OCI-M2 (cell line): ENCODE measurements around the gene TRIAP1.
"Not testable (repeated sequence)": the region's sequence is repeated elsewhere in the genome, so short reads cannot be mapped to it uniquely, and the experiment has no call there.

Experiments
- DNase-seq: peaks from one replicate; lab custom pipeline; 2025; ENCODE audit not compliant: unreplicated experiment; lab: John Stamatoyannopoulos, UW

The TRIAP1 gene

DNA sequence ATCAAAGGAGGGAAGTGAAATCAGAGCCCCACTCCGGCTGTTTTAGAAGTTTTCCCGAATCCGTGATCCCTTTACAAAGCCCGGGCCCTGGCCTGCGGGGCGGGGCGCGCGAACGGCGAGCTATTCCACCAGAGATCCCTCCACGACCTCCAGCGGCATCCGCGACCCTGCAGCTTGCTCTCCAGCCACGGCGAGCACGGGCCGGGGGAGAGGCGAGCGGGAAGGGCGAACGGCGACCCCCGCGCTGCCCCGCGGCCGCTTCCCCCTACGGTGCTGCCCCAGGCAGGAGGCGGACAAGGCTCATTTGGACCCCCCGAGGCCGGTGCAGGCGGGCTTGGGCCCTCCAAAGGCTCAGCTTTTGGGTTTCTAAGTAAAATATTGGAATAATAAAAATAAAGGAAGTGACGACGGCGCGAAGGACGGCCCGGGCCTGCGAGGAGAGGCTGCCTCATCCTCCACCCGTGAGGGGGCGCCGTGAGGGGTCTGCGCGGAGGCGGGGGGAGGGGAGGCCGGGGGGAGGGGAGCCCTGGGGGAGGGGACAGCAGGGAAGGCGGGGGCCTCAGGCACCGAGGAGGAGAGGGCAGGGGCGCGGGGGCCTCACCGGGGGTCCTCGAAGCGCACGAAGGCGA is 22.8 kb upstream of the TRIAP1 start:
- no peak for DNase-seq

DNA sequence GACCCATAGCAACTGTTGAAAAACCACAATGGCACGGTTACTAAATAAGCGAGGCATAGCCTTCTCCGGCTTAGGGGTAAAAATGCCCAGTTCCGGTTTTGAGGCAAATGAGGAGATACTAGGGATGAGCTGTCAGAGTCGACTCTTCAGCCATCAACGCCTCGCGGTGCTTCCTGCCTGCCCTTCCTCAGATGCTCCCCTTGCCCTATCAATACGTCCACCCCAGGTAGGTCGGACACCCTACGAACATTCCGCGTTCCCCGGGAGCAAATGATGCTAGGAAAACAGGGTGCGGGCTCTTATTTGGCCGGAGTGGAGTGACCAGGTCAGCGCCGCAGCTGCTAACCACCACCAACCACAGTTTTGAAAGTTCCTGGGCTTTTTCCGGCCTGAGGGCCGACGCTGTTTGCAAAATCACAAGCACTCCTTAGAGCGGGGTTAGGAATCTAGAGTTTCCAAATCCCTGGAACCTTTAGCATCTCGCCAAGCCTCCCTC is 22.2 kb upstream of the TRIAP1 start:
- no peak for DNase-seq

DNA sequence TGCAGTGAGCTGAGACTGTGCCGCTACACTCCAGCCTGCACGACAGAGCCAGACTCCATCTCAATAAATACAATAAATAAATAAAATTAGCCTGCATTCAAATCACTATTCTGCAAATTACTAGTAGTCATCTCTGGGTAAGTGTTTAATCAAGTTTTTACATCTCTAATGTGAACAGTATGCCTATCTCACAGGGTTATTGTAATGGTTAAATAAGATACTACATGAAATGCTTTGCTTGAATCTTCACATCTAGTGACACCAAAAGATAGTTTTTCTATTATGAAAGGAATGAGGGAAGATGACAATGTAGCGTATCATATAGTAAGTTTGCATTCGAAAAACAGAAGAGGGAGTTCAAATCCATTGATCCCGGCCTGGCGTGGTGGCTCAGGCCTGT is 21.3 kb upstream of the TRIAP1 start:
- no peak for DNase-seq

DNA sequence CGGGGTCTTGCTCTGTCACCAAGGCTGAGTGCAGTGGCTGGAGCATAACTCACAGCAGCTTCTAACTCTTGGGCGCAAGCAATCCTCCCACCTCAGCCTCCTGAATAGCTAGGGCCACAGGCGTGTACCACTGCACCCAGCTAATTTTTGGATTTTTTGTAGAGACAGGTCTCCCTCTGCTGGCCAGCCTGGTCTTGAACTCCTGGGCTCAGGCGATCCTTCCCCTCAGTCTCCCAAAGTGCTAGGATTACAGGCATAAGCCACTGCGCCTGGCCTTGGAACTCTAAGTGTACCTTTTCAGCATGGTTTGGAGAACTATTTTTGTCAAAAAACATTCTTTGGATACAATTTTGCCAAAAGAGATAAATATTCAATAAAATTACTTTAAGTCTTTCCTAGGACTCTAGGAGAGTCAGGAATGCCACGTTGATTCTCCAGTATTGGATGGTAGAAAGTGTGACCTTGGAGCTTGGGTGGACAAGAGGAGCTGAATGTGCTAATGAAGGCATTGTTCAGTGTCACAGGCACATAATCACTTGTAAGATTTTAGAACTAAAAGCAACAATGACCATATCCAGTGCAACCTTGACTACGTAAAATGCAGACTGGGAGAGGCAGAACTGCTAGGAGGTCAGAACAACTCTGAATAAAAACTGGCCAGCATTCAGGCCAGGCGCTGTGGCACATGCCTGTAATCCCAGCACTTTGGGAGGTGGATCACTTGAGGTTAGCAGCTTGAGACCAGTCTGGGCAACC is 20.6 kb upstream of the TRIAP1 start:
- no peak for DNase-seq

DNA sequence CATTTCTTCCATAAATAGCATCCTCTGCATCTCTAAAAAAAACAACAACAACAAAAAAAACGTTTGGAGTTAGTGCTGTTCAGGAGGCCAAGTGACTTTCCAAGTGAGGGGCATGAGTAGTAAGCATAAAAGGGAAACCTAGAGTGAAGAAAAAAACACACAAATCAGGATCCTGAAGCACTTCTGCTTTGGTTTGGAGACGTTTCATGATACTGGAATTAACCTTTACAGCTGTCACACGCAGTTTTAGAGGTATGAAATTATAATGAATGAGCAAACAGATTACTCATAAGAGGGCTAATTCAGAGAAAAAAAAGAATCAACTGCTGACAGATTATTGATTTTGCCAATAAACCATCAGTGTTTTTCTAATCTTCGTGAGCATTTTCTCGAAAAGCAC is 19.6 kb upstream of the TRIAP1 start:
- no peak for DNase-seq

DNA sequence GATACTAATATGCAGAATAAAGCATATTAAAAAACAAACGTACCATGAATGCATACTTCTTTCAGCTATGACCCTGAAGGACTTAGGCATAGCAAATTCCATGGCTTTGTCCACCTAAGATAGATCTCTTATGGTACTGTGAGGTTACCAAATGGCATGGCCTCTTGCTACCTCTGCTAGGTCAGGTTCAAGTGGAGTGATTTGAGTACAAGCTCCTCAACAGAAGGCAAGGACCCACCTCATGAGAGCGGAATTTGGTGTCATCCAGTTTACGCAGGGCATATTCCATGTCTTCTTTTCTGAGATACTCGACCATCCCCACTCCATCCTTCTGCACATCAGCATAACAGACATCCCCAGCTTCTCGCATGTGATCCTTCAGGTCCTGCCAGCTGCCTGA is 17.5 kb upstream of the TRIAP1 start:
- no peak for DNase-seq

DNA sequence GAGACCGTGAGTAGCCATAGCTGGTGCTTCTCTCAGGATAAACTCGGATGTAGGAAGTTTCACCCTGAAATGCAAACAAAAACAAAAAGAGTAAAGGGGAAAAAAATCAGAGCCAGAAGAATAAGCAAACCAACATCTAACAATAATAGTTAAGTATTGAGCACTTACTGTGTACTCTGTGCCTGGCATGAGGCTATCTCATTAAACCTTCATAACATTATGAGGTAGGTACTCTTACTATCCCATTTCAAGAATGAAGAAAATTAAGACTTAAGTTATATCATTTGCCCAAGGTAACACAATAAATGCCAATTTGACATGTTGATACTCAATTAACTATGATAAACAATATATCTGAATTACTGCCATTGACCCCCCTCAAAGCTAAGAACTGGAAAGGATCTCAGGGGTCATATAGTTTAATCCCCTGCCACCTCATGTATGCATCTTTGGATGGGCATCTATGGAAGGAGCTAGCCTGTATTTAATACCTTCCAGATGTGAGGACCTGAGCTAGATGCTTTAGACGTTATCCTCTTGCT is 16.0 kb upstream of the TRIAP1 start:
- DNase-seq, result no peak

DNA sequence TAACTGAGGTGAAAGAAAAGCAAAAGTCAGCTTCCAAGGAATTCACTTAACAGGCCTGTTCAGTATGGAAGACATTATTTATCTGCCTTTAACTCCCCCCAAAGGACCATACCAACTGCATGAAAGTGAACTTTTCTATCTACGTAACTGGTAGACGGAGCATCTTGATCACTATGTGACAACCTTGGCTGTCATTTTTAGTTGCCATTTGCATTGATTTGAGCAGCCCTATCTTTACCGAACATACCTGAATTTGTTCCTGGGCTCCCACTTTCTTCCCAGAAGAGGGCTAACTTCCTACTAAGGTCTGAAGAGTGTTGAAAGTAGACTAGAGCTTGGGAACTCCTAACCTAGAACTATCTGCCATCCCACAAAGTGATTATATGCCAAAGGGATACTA is 14.0 kb upstream of the TRIAP1 start:
- DNase-seq, result no peak

DNA sequence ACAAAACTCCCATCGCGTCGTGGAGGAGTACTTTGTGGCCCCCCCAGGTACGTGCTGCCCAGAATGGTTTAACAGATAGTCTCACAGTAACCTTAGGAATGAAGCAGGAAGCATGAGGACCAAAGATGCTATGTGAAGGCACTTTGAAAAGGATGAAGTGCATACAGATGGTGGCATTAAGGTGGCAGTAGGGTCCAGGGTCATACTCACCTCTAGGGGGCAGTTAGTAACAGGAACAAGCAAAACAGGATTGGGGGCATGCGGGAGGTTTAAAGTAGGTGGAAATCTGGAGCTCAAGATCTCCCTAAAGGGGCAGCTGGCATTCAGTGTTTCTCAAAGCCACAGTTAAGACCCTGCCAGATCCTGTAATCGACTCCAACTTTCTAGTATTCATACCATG is 10.9 kb upstream of the TRIAP1 start:
- no peak for DNase-seq

DNA sequence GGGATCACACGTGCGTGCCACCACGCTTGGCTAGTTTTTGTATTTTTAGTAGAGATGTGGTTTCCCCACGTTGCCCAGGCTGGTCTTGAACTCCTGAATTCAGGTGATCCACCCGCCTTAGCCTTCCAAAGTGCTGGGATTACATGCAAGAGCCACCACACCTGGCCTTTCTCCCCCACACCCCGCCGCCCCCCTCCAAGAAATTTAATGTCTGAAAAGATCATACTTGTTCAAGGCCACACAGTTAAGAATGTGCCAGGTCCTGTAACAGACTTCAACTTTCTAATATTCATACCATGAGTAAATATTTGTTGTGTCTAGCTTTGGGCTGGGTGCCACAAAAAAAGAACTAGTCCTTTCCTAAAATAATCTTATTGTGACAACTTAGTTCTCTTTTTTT is 9.1 kb upstream of the TRIAP1 start:
- DNase-seq, result no peak

DNA sequence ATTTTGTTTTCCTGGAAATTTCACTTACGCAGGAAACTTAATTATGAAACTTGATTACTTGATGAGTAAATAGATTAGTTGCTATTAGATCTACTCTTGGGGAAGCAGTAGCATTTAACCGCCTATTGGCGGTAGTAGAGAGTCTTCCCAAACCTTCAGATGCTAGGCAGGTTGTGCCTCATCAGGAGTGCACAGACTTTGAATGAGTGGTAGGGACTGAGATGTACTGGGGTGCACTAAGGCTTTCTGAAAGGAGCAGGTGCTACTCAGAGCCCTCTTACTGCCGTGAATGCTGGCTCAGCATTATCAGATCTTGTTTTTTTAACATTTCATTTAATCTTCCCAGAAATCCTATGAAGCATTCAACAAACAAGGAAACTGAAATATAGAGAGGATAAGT is 7.8 kb upstream of the TRIAP1 start:
- no peak for DNase-seq

DNA sequence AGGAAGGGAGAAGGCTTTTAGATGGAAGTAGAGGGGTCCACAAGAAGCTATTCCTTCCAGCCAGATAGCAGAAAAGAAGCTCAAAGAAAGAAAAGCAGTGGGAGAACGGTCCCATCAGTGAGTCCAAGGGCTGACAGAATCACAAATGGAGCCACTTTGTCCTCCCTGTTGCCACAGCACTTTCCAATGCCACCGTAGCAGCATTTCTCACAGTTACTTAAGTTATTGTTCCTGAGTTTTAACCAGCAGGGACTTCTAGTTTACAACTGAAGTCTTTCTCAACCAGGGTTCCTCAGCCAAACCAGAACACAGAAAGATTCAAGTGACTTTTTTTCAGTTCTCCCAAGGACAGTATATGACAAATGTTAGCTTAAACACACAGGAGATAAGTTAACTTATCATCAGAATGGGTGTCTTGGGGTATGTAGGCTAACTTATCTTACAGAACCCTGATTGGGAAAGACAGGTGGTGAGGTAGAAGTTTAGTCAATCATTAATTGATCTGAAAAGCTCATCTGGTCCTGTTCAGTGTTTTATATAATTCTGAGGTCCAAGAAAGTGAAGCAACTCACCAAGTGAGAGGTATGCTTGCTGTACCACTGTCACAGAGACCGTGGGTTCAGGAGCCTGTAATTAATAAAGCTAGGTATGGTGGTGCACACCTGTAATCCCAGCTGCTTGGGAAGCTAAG is 7.0 kb upstream of the TRIAP1 start:
- DNase-seq, result no peak

DNA sequence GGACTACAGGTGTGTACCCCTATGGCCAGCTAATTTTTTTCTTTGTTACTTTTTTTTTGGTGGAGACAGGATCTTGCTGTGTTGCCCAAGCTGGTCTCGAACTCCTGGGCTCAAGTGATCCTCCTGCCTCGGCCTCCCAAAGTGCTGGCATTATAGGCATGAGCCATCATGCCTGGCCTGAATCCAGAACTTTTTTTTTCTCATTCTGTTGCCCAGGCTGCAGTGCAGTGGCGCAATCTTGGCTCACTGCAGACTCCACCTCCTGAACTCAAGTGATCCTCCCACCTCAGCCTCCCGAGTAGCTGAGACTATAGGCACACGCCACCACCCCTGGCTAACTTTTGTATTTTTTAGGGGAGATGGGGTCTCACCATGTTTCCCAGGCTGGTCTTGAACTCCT is 6.3 kb upstream of the TRIAP1 start:
- DNase-seq, result not testable (repeated sequence)

DNA sequence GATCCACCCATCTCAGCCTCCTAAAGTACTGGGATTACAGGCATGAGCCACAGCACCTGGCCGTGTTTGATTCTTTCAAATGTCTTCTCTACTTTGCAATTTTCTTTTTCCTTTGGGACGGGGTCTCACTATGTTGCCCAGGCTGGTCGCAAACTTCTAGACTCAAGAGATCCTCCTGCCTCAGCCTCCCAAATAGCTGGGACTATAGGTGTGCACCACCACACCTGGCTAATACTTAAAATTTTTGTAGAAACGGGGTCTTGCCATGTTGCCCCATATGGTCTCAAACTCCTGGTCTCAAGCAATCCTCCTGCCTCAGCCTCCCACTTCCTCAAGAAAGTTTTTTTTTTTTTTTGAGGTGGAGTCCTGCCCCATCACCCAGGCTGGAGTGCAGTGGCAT is 1.8 kb upstream of the TRIAP1 start:
- DNase-seq, result no peak

DNA sequence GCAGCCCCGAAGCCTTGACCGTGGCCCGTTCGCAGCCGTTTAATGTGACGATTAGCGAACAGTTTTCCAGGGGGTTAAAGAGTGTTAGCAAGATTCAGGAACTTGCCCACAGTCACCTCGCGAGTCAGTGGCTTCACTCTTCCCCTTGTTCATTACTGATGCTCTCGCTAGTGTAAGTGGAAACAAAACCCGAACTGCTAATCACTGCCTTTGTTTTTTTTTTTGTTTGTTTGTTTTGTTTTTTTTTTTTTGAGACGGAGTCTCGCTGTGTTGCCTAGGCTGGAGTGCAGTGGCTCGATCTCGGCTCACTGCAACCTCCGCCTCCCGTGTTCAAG is 627 bp upstream of the TRIAP1 start:
- DNase-seq, result not testable (repeated sequence)

DNA sequence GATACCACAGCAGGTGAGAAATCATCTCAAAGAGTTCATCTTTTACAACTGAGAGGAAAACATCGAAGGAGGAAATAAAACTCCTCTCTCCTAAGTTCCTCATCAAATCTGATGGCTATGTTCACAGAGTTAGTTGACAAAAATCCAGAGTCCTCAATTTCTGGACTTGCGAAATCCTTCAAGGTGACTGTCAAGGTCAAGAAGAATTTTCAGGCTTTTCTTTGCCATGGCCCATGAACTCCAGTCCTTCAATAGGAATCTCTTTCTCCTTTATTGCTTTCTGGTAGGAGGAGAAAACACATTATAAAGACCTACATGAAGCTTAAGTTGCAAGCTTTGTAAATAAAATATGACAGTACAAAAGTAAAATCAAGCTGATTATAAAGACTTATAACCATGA is 1.5 kb downstream of the TRIAP1 start:
- DNase-seq, result no peak

DNA sequence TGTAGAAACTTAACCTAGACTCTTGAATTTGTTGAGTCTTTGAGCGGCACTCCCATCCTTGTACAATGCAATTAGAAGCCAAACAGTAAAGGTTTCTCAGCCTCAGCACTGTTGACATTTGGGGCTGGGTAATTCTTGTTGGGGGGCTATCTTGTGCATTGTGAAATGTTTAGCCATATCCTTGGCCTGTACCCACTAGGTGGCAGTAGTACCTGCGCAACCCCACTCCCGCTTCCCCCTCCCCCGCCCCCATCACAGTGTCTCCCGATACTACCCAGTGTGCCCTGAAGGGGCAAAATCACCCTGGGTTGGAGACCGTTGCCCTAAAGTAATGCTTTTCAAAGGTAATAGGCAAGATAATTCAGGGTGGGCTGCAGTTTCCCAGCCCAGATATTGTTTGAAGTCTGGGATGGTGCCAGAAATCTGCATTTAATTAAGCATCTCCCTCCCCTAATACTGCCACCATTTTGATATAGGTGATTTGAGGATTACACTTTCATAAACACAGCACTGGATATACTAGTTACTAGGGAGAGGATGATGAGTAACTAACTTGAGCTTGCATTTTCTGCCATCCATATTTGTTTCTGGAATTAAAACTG is 6.4 kb downstream of the TRIAP1 start:
- no peak for DNase-seq

DNA sequence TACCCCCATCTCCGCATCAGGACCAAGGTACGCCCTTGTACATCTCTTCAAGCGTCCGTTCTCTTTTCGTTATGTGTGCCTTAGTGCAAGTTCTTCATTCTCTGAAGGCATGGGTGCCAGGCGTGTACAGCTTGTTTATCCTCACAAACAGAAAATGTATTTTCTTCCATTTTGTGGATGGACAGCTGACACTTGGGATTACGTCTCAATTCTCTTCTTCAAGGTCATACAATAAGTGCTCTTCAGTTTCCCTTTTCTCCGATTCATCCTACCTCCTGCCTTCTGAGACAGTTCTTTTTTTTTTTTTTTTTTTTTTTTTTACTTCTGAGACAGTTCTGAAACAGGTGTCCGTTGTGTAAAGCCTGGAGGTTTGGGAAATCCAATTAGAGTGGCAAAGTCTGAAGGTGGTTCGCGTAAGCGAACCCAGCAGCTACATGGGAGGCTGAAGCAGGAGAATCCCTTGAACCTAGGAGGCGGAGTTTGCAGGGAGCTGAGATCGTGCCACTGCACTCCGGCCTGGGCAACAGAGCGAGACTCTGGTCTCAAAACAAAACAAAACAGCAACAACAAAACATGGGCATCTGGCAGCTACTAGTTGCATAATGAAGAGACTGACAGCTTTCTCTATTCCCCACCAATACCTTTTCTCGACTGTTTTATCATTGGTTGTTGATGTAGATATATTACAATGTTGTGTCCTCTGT is 7.5 kb downstream of the TRIAP1 start:
- no peak for DNase-seq

DNA sequence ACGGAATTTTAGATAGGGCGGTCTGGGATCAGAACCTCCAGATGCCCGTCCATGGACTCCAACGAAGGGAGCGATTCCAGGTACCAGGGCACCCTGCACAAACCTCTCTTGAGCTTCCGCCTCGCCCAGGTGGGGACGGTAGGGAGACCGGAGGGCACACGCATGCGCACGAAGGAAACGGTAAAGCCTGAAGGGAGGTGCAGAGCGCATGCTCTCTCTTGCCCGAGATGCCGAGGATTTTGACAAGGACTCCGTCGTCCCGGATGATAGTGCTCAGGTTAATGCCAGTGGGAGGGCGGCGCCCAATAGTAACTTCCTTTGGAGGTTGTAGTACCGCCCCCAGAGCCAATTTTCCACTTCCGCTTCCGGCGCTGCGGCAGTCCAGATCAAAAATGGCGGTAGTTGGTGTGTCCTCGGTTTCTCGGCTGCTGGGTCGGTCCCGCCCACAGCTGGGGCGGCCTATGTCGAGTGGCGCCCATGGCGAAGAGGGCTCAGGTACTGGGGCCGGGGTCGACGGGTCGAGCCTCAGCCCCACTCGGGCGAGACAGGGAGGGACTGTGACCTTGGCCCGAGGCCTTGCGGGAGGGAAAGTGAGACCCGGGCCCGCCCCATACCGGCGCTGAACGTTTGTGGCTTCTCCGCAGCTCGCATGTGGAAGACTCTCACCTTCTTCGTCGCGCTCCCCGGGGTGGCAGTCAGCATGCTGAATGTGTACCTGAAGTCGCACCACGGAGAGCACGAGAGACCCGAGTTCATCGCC is 8.3 kb downstream of the TRIAP1 start, which contains the start of gene COX6A1:
TSS of gene COX6A1 (plus strand) at position 379 of the 760 bp plus-strand sequence. CDS start at position 393, 14 bp downstream.
- DNase-seq, result peak; percentile 75
